Measurements from ENCODE around the gene RNPC3.

Gene RNPC3, protein sequence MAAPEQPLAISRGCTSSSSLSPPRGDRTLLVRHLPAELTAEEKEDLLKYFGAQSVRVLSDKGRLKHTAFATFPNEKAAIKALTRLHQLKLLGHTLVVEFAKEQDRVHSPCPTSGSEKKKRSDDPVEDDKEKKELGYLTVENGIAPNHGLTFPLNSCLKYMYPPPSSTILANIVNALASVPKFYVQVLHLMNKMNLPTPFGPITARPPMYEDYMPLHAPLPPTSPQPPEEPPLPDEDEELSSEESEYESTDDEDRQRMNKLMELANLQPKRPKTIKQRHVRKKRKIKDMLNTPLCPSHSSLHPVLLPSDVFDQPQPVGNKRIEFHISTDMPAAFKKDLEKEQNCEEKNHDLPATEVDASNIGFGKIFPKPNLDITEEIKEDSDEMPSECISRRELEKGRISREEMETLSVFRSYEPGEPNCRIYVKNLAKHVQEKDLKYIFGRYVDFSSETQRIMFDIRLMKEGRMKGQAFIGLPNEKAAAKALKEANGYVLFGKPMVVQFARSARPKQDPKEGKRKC

DNA sequence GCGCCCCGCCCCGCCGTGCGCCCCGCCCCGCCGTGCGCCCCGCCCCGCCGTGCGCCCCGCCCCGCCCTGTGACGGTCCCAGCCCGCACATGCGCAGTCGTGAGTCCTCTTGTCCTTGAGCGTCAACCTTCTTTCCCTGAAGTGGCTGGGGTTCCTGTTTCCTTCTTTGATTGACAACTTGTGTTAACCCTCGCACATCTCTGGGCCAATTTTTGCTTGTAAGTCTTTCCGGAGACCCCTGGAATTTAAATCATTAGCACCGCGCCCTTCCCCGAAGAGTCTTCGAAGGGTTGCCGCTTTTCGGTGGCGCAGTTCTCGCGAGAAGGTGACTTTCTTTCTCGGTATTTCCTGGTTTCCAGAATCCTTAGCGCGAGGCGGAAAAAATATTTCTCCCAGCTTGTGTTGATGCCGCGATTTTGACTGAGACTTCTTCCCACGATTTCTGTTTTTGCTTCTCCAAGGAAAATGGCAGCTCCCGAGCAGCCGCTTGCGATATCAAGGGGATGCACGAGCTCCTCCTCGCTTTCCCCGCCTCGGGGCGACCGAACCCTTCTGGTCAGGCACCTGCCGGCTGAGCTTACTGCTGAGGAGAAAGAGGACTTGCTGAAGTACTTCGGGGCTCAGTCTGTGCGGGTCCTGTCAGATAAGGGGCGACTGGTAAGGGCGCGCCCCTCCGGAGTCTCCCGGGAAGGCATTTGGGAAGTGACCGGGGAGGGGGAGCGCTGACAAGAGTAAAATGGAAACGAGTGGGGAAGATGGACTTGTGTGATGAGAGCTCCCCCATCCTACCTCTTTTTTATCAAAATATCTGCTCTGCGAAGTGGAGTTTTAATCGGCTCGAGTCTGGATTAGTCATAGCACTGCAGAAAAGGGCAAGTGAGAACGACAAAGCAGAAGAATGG, at the start of gene RNPC3:
RNPC3 (plus strand) TSS at position 93 of the 901 bp plus-strand sequence; CDS start at position 465, 372 bp downstream.
- peak; percentile 31 for DNase-seq (ENCODE audit: low read depth, low spot score)
- no peaks in the 10 kb centered on the region; the same call in 1 of the 2 replicates for H3K27me3 ChIP-seq (ENCODE audit: control insufficient read depth, insufficient read depth, low read length)
- H3K27ac ChIP-seq (ENCODE audit: low read length): no peak within 1 kb of the TSS
- no peaks in the 10 kb centered on the region for H3K36me3 ChIP-seq (ENCODE audit: control insufficient read depth, insufficient read depth, low read length)
- no peaks in the 10 kb centered on the region for H3K4me1 ChIP-seq (ENCODE audit: control insufficient read depth, insufficient read depth, low read length)
- peak within 1 kb of the TSS; percentile 91; the same call in 1 of the 2 replicates for H3K4me3 ChIP-seq (ENCODE audit: low read length)
- H3K9me3 ChIP-seq (ENCODE audit: control insufficient read depth, insufficient read depth, low read length): no peaks in the 10 kb centered on the region
- no CpG with 5 or more reads among the region's 62 CpGs for WGBS (ENCODE audit: insufficient coverage, insufficient read length)

DNA sequence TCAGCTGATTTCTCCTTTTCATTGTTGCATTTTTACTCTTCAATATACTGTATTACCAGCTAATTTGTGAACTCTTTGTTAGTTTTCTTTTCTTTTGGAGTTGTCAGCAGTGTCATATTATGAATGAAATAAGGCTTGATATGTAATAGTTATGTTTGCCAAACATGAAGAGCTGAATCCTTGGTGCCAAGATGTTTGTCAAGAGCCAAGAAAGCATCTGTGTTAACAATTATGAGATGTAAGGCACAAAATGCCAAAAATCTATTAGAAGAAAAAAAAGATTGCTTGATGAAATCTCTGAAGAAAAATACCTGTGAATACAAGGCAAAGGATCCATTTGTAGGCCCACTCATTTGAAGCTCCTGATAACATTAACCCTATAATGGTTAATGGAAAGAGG, 48.4 kb upstream of the RNPC3 start:
- Histone ChIP-seq H3K27me3 (ENCODE audit: control insufficient read depth, insufficient read depth, low read length) (no peaks in the 10 kb centered on the region), H3K9me3 (ENCODE audit: control insufficient read depth, insufficient read depth, low read length) (no peaks in the 10 kb centered on the region), H3K4me1 (ENCODE audit: control insufficient read depth, insufficient read depth, low read length) (no peaks in the 10 kb centered on the region), H3K27ac (ENCODE audit: low read length) (no peak overlapping the region), H3K36me3 (ENCODE audit: control insufficient read depth, insufficient read depth, low read length) (no peaks in the 10 kb centered on the region), H3K4me3 (ENCODE audit: low read length) (no peak overlapping the region)
- DNase-seq (ENCODE audit: low read depth, low spot score): no peak

DNA sequence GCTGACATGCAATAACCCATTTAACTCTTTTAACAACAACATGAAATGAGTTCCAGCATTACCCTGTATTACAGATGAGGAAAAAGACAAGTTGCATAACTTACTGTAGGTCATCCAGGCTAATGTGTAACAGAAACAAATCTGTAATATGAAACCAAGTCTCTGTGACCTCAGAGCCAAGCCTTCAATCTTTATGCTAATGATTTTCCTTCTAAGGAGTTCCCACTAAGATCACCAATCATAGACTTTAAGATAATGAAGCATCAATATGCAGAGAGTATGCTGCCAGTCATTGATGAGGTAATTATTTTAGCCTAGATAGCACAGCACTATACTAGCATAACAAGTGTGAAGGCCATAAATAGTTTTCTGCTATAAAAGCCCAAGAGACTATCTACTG, 35.6 kb upstream of the RNPC3 start:
- Histone ChIP-seq H3K36me3 (ENCODE audit: control insufficient read depth, insufficient read depth, low read length) (no peaks in the 10 kb centered on the region), H3K4me1 (ENCODE audit: control insufficient read depth, insufficient read depth, low read length) (no peaks in the 10 kb centered on the region), H3K9me3 (ENCODE audit: control insufficient read depth, insufficient read depth, low read length) (no peaks in the 10 kb centered on the region), H3K27me3 (ENCODE audit: control insufficient read depth, insufficient read depth, low read length) (no peaks in the 10 kb centered on the region), H3K27ac (ENCODE audit: low read length) (no peak overlapping the region), H3K4me3 (ENCODE audit: low read length) (no peak overlapping the region)
- no peak for DNase-seq (ENCODE audit: low read depth, low spot score)

DNA sequence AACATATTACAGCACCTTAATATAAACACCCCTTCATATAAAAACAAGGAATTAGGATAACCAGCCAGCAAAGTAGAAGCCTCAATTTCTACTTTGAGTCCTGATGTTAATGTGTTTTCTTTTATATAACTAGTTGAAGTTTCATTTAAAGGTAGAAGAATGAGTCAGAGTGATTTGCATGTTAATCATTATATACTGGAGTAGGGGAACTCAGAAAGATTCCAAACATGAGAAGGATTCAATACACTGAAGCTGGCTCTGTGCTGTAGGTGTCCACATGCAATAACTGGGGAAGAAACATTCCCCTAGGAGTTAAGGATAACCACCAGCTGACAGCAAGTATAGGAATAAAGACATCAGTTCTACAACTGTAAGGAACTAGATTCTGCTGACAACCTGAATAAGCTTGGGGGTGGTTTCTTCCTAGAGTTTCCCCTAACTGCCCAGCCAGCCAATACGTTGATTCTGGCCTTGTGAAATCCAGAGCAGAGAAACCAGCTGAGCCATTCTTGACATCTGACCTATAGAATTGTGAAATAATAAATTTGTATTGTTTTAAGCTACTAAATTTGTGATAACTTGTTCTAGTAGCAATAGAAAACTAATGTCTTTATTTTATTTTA, 33.4 kb upstream of the RNPC3 start:
- no peak for DNase-seq (ENCODE audit: low read depth, low spot score)
- no peaks in the 10 kb centered on the region for H3K4me1 ChIP-seq (ENCODE audit: control insufficient read depth, insufficient read depth, low read length)
- no CpG with 5 or more reads among the region's 1 CpG for WGBS (ENCODE audit: insufficient coverage, insufficient read length)
- H3K9me3 ChIP-seq (ENCODE audit: control insufficient read depth, insufficient read depth, low read length): no peaks in the 10 kb centered on the region
- no peaks in the 10 kb centered on the region for H3K27me3 ChIP-seq (ENCODE audit: control insufficient read depth, insufficient read depth, low read length)
- H3K36me3 ChIP-seq (ENCODE audit: control insufficient read depth, insufficient read depth, low read length): no peaks in the 10 kb centered on the region
- no peak overlapping the region for H3K4me3 ChIP-seq (ENCODE audit: low read length)
- no peak overlapping the region for H3K27ac ChIP-seq (ENCODE audit: low read length)

DNA sequence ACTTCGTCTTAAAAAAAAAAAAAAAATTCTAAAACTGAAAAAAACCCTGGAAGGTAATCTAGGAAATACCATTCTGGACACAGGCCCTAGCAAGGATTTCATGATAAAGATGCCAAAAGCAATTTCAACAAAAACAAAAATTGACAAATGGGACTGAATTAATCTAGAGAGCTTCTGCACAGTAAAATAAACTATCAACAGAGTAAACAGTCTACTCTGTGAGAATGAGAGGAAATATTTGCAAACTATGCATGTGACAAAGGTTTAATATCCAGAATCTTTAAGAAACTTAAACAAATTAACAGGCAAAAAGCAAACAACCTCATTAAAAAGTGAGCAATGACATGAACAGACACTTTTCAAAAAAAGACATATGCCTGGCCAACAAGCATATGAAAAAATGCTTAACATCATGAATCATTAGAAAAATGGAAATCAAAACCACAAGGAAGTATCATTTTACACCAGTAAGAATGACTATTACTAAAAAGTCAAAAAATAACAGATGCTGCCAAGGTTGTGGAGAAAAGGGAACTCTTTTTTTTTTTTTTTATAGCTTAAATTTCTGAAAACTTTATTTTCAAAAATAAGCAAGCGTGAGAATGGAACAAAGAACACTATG, 29.4 kb upstream of the RNPC3 start:
- Histone ChIP-seq H3K27me3 (ENCODE audit: control insufficient read depth, insufficient read depth, low read length) (no peaks in the 10 kb centered on the region), H3K9me3 (ENCODE audit: control insufficient read depth, insufficient read depth, low read length) (no peaks in the 10 kb centered on the region), H3K4me3 (ENCODE audit: low read length) (no peak overlapping the region), H3K36me3 (ENCODE audit: control insufficient read depth, insufficient read depth, low read length) (no peaks in the 10 kb centered on the region), H3K27ac (ENCODE audit: low read length) (no peak overlapping the region), H3K4me1 (ENCODE audit: control insufficient read depth, insufficient read depth, low read length) (no peaks in the 10 kb centered on the region)
- WGBS (ENCODE audit: insufficient coverage, insufficient read length): no CpG with 5 or more reads among the region's 2 CpGs
- DNase-seq (ENCODE audit: low read depth, low spot score): no peak

DNA sequence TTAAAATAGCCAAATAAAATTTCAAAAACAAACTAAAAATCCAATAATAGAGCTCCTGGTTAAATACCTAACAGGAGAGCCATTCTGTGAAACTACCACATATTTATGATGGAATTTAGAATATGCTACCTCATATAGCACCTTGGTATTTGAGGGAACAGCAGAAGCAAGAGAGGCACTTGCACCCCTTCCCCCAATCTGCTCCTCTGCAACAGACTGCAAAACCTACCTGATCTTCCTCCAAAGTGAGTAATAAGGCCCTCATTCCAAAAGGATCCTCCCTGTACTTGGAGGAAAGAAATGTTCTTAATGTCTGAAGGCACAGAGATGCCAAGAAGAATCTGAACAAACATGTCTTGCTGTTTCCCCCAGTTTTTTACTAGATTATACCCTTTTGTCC, 28.1 kb upstream of the RNPC3 start:
- Histone ChIP-seq H3K4me1 (ENCODE audit: control insufficient read depth, insufficient read depth, low read length) (no peaks in the 10 kb centered on the region), H3K9me3 (ENCODE audit: control insufficient read depth, insufficient read depth, low read length) (no peaks in the 10 kb centered on the region), H3K36me3 (ENCODE audit: control insufficient read depth, insufficient read depth, low read length) (no peaks in the 10 kb centered on the region), H3K27ac (ENCODE audit: low read length) (no peak overlapping the region), H3K27me3 (ENCODE audit: control insufficient read depth, insufficient read depth, low read length) (no peaks in the 10 kb centered on the region), H3K4me3 (ENCODE audit: low read length) (no peak overlapping the region)
- DNase-seq (ENCODE audit: low read depth, low spot score): no peak

DNA sequence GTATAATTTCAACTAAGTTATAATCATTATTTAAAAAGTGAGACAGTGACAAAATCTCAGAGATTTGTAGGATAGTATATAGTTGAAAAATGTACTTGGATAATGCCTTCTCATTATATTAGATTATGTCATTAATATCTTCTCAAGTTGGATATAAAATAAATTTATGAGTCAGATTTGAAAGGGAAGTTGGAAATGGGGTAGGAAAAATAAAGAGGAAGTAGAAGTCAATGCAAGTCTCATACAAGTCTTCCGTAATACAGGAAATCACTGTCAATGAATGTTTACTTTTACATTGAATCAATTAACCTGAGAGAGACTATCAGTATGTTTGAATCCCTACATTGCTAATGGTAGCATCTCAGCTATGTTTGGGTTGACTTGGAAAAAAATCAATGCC, 16.2 kb upstream of the RNPC3 start:
- WGBS (ENCODE audit: insufficient coverage, insufficient read length): no CpG with 5 or more reads among the region's 1 CpG
- Histone ChIP-seq H3K27ac (ENCODE audit: low read length) (no peak overlapping the region), H3K4me1 (ENCODE audit: control insufficient read depth, insufficient read depth, low read length) (no peaks in the 10 kb centered on the region), H3K27me3 (ENCODE audit: control insufficient read depth, insufficient read depth, low read length) (no peaks in the 10 kb centered on the region), H3K9me3 (ENCODE audit: control insufficient read depth, insufficient read depth, low read length) (no peaks in the 10 kb centered on the region), H3K4me3 (ENCODE audit: low read length) (no peak overlapping the region), H3K36me3 (ENCODE audit: control insufficient read depth, insufficient read depth, low read length) (no peaks in the 10 kb centered on the region)
- no peak for DNase-seq (ENCODE audit: low read depth, low spot score)

DNA sequence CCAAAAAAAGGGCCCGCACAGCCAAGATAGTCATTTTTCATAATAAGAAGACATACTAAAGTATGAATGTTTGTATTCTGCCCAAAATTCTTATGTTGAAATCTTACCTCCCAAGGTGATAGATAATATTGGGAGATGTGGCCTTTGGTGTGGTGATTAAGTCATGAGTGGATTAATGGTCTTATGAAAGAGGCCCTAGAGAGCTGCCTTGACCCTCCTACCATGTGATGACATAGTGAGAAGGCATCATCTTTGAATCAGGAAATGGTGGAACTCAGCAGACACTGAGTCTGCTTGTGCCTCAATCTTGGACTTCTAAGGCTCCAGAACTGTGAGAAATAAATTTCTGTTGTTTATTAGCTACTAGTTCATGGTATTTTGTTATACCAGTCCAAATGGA, 11.8 kb upstream of the RNPC3 start:
- DNase-seq (ENCODE audit: low read depth, low spot score): no peak
- Histone ChIP-seq H3K27ac (ENCODE audit: low read length) (no peak overlapping the region), H3K27me3 (ENCODE audit: control insufficient read depth, insufficient read depth, low read length) (no peaks in the 10 kb centered on the region), H3K9me3 (ENCODE audit: control insufficient read depth, insufficient read depth, low read length) (no peaks in the 10 kb centered on the region), H3K4me3 (ENCODE audit: low read length) (no peak overlapping the region), H3K36me3 (ENCODE audit: control insufficient read depth, insufficient read depth, low read length) (no peaks in the 10 kb centered on the region), H3K4me1 (ENCODE audit: control insufficient read depth, insufficient read depth, low read length) (no peaks in the 10 kb centered on the region)
- WGBS (ENCODE audit: insufficient coverage, insufficient read length): no CpG with 5 or more reads among the region's 1 CpG

DNA sequence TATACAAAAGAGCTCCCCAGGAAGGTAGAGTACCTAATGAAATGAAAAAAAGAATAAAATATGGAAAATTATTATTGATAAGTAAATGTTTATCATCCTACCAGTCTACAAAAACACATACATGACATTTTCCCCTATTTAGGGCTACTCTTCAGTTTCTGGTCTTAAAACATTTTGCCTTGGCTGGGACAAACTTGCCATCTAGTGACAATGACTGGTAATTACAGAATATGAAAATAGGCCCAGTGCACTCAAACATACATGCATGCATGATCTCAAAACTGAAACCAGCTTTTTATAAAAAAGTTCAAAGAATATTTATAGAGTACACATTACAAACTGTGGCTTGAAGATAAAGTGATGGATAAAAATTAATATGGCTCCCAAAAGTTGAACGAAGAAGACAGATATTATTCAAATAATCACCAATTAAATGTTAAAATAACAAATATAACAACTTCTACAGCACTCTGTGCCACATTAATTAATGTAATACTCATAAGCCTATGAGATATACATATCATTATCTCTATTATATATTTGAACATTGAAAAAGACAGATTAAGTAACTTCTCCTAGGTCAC, 10.5 kb upstream of the RNPC3 start:
- H3K4me1 ChIP-seq (ENCODE audit: control insufficient read depth, insufficient read depth, low read length): no peaks in the 10 kb centered on the region
- no peaks in the 10 kb centered on the region for H3K9me3 ChIP-seq (ENCODE audit: control insufficient read depth, insufficient read depth, low read length)
- no peaks in the 10 kb centered on the region for H3K36me3 ChIP-seq (ENCODE audit: control insufficient read depth, insufficient read depth, low read length)
- peak; percentile 11 for DNase-seq (ENCODE audit: low read depth, low spot score)
- H3K27me3 ChIP-seq (ENCODE audit: control insufficient read depth, insufficient read depth, low read length): no peaks in the 10 kb centered on the region
- WGBS (ENCODE audit: insufficient coverage, insufficient read length): no CpG with 5 or more reads among the region's 1 CpG
- no peak overlapping the region for H3K27ac ChIP-seq (ENCODE audit: low read length)
- H3K4me3 ChIP-seq (ENCODE audit: low read length): no peak overlapping the region

DNA sequence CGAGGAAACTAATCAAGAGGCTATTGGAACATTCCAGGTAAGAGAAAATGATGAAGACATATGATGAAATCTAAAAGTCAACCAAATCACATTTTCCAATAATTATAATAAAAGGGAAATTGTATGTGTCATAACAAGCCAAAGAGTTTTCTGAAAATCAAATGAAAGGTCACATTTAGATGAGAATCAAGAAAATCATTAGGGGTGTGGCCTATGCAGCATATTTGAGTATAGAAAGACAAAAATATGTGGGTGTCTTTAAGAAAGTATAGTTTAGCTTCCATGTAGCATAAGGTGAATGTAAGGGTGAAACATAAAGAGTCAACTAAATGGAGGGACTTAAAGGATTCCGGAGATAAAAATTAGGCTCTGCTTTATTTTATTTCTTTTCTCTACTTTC, 9.2 kb upstream of the RNPC3 start:
- Histone ChIP-seq H3K9me3 (ENCODE audit: control insufficient read depth, insufficient read depth, low read length) (no peaks in the 10 kb centered on the region), H3K4me3 (ENCODE audit: low read length) (no peak overlapping the region), H3K27ac (ENCODE audit: low read length) (no peak overlapping the region), H3K4me1 (ENCODE audit: control insufficient read depth, insufficient read depth, low read length) (no peaks in the 10 kb centered on the region), H3K27me3 (ENCODE audit: control insufficient read depth, insufficient read depth, low read length) (no peaks in the 10 kb centered on the region; the same call in 1 of the 2 replicates), H3K36me3 (ENCODE audit: control insufficient read depth, insufficient read depth, low read length) (no peaks in the 10 kb centered on the region)
- WGBS (ENCODE audit: insufficient coverage, insufficient read length): no CpG with 5 or more reads among the region's 2 CpGs
- DNase-seq (ENCODE audit: low read depth, low spot score): no peak

Data from iPS DF 6.9 (cell line).